Measurements from ENCODE around the gene HTT. TPM values are rescaled to one million over a fixed set of nuclear protein-coding genes. Genes with fewer than 3 reads are reported as not detected.

The HTT gene
- total RNA-seq, 1 donor from 2014 or later: 23.9 TPM

- DNase-seq (no peak), ATAC-seq (ENCODE audit: poor library complexity) (no peak)
- intact Hi-C loops (cut with DNase I): no loop called here
These were observed 173.1 kb downstream of the HTT start for GRCh38 chr4:3247399-3248177.

- DNase-seq (no peak), ATAC-seq (ENCODE audit: poor library complexity) (no peak)
- intact Hi-C loops (cut with DNase I): no loop called here
These were observed 173.6 kb downstream of the HTT start for GRCh38 chr4:3248178-3248480.

- DNase-seq: no peak
- no peak for ATAC-seq (ENCODE audit: poor library complexity)
- intact Hi-C loops (cut with DNase I): no loop called here
These were observed 174.6 kb downstream of the HTT start, which contains the start of gene MSANTD1 for GRCh38 chr4:3248811-3249661. TSS of gene MSANTD1 (plus strand) at chr4:3249159. CDS start at chr4:3249223, 64 bp downstream.

DNA sequence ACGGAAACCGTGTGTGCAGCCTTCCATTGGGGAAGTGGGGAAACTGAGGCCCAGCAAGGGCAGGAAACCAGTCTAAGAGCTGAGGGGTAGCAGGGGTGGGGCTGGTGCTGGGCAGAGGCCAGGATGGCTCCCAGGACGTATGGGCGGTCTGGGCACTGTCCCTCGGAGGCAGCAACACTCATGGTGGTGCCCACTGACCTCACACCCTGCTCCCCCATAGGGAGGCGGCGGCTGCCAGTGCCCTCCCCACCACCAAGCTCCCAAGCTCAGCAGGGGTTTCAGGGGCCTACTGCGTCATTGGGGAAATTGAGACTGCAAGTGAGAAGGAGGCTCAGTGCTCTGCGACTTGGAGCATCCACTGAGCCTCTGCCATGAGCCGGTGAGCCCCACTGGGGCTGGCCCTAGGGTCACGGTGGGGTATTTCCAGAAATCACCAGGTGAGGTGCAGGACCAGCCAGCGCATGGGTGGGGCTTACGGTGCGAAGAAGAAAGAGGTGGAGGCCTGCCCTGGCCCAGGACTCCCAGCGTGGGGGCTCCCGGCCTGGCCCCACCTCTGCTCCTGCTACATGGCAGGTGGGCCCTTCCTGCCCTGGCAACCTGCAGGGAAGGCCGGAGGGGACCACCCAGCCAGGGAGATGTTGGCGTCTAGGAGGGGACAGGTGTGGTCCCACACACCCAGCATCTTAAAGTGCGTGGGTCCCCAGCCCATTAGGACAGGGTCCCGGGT is 175.4 kb downstream of the HTT start:
- DNase-seq (no peak), ATAC-seq (ENCODE audit: poor library complexity) (no peak)
- intact Hi-C loops (cut with DNase I): no loop called here

DNA sequence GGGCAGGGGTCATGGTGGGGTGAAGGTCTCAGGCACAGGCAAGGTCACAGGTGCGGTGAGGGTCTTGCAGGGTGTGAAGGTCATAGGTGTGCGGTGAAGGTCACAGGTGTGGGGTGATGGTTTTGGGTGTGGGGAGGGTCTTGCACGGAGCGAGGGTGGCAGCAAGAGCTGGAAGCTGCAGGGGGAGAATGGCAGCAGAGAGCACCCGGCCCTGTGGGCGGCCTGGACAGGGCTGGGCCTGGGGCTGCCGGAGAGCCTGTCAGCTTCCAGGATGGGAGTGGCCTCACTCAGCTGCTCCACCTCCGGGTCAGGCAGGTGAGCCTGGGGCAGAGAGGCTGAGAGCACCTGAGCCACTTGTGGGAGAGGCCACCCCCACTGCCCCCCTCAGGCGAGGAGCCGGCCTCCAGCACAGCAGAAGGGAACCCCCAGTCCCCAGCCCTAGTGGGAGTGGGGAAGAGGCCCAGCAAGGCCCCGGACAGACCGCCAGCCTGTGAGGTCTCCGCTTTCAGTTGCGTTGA is 176.0 kb downstream of the HTT start:
- intact Hi-C loops (cut with DNase I): no loop called here
- DNase-seq (peak; percentile 22), ATAC-seq (ENCODE audit: poor library complexity) (no peak)

GRCh38 chr4:3250956-3251690 is 176.6 kb downstream of the HTT start:
- ATAC-seq (ENCODE audit: poor library complexity): no peak
- DNase-seq: peak; percentile 21
- intact Hi-C loops (cut with DNase I): no loop called here

GRCh38 chr4:3251691-3252479 is 177.4 kb downstream of the HTT start:
- intact Hi-C loops (cut with DNase I): no loop called here
- no peak for ATAC-seq (ENCODE audit: poor library complexity)
- peak; percentile 26 for DNase-seq

- DNase-seq (no peak), ATAC-seq (ENCODE audit: poor library complexity) (no peak)
- intact Hi-C loops (cut with DNase I): no loop called here
These were observed 178.0 kb downstream of the HTT start for GRCh38 chr4:3252480-3252828.

DNA sequence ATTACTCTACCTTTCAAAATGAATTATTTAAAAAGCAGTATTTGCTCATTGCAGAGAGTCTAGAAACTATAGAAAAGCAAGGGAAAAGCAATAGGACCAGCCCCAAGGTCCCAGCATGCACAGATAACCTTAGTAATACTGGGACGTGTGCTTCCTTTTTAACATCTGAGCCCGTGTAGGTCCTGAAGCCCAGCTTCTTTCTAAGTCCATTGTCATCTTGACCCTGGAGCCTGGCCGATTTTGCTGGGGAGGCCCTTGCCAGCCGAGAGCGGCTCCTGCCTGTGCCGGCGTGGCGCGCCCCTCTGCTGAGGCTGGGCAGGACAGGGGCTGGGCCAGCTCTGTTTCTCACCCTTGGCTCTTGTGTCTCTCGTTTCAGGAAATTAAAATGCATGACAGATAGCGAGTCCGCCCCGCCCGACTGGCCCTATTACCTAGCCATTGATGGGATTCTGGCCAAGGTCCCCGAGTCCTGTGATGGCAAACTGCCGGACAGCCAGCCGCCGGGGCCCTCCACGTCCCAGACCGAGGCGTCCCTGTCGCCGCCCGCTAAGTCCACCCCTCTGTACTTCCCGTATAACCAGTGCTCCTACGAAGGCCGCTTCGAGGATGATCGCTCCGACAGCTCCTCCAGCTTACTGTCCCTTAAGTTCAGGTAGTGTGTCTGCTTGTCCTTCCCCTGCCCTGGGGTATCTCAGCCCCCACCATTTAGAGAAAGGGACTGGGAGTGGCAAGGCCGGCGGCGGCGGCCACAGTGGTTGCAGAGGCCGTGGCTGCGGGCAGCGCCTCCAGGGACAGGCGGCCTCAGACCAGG is 178.6 kb downstream of the HTT start:
- peak; percentile 40 for DNase-seq

DNA sequence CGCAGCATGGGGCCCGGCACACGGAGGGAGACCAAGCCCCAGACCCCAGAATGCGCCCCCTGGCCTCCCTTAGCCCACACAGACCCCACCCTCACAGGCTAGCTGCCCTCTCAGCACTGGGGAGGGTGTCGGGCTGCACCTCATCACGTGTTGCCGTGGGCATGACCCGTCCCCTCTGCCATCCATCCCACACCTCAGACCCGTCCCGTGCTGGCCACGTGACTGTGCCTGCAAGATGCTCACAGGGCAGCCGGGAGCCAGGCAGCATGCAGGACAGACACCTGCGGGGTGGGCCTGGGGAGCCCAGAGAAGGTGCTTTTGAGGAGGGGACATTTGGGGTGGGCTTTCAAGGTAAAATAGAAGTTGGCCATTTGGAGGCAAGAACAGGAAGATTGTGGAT is 179.3 kb downstream of the HTT start:
- peak; percentile 24 for DNase-seq
- intact Hi-C loops (cut with DNase I): no loop called here
- no peak for ATAC-seq (ENCODE audit: poor library complexity)

More for the DNA sequence above, 178.6 kb downstream of the HTT start:
- intact Hi-C loops (cut with DNase I): no loop called here
- no peak for ATAC-seq (ENCODE audit: poor library complexity)

DNA sequence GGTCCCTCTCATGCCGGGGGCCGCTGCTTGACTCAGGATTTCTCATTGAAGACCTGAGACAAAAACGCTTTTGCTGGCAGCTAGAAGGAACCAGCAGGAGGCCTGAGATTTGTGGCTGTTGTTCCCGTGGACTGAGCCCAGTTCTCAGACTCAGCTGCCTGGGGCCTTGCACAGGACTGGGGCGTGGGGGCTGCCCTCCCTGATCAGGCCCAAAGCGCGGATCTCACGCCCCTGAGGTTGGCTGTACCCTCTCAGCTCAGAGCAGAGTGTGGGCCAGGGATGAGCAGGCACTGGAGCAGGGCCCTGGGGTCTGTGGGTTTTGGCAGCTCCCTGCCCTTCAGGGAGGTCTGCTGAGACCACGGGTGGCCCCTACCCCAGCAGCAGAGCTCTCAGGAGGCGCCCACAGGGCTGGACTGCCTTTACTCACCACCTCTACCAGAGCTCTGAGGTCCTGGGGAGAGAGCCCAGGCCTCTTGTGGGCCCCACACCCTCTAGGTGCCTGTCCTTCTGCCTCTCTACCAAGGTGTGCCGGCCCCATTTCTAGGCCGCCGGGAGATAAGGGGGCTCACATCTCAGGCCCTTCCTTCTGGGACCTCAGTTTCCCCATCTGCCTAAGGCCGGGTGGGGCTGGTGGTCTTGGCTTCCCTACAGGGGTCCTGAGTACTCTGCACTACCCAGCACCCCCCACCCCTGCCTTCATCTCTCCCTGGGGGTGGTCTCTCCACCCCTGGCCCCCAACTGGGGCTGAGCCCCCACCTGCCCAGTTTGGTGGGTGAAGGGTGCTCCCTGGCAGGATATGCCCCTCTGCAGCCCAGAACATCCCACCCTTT is 180.0 kb downstream of the HTT start:
- DNase-seq (peak; percentile 22), ATAC-seq (ENCODE audit: poor library complexity) (no peak)
- intact Hi-C loops (cut with DNase I): no loop called here

DNA sequence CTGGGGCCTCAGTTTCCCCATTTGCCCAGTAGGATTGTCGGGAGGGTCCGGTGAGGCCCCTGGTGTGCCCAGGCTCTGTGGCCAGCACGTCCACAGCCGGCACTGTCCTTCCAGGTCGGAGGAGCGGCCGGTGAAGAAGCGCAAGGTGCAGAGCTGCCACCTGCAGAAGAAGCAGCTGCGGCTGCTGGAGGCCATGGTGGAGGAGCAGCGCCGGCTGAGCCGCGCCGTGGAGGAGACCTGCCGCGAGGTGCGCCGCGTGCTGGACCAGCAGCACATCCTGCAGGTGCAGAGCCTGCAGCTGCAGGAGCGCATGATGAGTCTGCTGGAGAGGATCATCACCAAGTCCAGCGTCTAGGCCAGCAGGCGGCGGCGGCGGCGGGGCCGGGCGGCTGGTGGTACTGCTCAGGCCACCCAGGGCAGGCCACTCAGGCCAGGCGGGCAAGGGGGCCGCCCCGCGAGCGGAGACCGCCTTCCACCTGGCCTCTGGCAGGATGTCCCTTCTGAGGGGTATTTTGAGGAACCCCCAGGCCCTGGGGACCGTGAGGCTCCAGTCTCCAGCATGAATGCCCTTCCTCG is 181.2 kb downstream of the HTT start:
- DNase-seq (peak; percentile 31), ATAC-seq (ENCODE audit: poor library complexity) (no peak)
- intact Hi-C loops (cut with DNase I): no loop called here

DNA sequence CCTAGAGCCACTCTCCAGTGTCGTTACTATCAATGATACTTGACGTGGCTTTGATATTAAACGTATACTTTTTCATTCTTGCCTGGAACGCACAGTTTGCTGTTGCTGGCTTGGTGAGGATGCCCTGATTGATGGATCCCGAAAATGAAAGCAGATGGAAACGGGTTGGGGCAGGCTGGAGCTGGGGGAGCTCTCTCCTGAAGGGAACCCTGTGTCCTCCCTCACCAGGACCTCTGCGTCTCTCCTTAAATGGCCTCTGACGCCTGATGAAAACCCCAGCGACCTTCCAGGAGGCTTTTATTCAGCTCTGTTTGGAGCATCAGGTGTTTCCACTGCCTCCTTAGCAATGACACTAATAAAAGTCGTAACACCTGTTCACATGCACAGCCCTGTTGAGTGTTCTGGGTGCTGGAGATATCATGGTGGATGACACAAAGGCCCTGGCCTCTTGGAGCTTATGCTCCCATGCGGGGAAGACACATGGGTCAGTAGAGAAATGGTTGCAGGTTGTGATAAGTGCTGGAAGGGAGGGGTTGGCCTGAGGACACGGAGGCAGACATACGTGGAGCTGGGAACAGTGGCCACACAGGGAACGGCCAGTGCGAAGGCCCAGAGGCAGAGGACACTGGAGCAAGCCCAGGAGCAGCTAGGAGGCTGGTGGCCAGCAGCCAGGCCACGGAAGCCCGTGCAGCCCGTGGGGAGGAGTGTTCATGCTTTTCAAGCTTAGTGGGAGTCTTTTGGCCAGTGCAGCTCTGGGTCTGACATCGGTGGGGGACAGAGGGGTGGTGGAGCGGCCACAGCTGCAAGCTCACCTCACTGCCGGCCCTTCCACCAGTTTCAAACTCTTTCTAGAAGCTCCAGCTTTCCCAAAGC is 182.0 kb downstream of the HTT start:
- peak; percentile 33 for DNase-seq
- ATAC-seq (ENCODE audit: poor library complexity): no peak
- intact Hi-C loops (cut with DNase I): no loop called here

DNA sequence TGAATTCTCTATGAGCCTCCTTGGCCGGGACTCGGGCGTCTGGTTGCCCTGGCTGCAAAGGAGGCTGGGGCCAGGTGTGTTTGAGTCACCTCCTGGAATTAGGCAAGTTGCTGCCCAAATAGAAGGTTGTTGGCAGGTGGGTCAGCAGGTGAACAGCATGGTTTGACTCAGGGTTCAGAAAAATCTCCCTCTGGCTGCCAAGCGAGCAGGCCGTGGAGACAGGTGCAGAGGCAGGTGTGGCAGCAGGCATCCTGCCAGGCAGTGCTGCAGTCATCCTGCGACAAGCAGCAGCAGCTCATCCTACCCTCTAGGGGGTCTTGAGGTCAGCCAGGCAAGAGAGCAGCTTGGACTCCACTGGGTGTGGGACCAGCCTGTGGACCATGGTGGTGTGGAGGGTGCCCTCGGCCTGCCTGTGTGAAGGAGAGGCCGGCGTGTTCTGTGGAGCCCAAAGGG is 182.6 kb downstream of the HTT start:
- DNase-seq (peak; percentile 19), ATAC-seq (ENCODE audit: poor library complexity) (no peak)
- intact Hi-C loops (cut with DNase I): no loop called here

All from Right ventricle myocardium superior (tissue), 1 donor.